EL (cell line): ENCODE results near the gene PLEKHA7.
"Not testable (repeated sequence)": the region's sequence is repeated elsewhere in the genome, so short reads cannot be mapped to it uniquely, and the experiment has no call there.

Experiments
- DNase-seq: peaks from one replicate; pipeline ENCODE4 v3.0.0-alpha.2; 2016

Gene PLEKHA7

GRCh38 chr11:17004486-17005148 is 9.6 kb downstream of the PLEKHA7 start:
- no peak for DNase-seq

- DNase-seq = no peak
Observed at GRCh38 chr11:17003426-17003825, 10.8 kb downstream of the PLEKHA7 start.

DNA sequence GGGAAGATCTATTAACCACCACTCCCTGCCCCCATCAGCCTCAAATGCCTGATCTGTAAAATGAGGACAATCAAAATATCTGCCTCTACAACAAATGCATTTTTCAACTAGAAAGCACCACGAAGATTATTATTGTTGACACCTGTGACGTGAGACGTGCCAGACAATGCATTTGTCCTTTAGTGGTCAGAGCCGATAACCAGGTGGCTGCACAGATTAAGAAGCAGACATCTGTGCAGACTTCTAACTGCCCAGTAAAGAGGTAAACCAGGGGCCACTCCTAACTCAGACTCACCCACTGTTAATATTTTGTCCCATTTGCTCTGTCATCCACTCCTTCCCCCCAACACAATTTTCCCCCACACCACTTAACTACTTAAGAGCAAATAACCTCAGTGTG is 11.7 kb downstream of the PLEKHA7 start:
- DNase-seq = no peak

GRCh38 chr11:17001806-17002205 is 12.4 kb downstream of the PLEKHA7 start:
- DNase-seq = no peak

GRCh38 chr11:17000987-17001386 is 13.2 kb downstream of the PLEKHA7 start:
- no peak for DNase-seq

- not testable (repeated sequence) for DNase-seq
Observed at GRCh38 chr11:17000253-17000652, 14.0 kb downstream of the PLEKHA7 start.

DNA sequence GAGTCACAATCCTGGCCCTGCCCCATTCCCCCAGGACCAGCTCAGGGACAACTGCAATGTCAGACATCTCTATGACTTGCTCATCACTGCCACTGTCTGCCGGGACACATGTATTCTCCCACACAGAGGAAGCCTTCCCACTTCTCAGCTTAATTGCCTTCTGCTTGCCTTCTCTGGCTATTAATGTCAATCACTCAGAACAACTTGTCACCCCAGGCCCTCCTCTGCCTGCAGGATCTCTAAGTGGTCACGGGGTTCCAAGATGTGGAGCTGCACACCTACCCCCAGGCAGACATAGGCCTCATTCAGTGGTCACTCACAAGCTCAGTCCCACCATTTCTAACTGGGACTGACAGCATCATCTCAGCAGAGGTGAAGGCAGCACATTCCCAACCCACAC is 15.1 kb downstream of the PLEKHA7 start:
- DNase-seq = no peak

DNA sequence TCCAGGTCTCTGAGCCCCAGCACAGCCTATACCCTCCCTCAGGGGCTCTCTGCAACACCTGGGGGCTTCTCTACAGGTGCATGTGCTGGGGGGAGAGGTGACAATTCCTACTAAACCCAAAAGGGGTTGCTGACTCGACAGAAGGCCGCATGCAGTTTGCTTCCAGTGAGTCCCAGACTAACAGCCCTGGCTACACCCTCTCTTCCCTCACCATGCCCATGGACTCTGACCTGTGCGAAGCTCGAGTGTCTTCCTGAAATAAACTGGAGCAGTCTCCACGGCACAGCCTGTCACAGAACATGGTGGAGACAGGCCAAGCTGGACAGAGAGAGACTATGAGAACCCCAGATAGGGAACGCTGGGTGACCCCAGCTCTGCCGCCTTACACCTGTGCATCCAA is 16.6 kb downstream of the PLEKHA7 start:
- no peak for DNase-seq

- DNase-seq = no peak
Observed at GRCh38 chr11:16993495-16993894, 20.7 kb downstream of the PLEKHA7 start.

DNA sequence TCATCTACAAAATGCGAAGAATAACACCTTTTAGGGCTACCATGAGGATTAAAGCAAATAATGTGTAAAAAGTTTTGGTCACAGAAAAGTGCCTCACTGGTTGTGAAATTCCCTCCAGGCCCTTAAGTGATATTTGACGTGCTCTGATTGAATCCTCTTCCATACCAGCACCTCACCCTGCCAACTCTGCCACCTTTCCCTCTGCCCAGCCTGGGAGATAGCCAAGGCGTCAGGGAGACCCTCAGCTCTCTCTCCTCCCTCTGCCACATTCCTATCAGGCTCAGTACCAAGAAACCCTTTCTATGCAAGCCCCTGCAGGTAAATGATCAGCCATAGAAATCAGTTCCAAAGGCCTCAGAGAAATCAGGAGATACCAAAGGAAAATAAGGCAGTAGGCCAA is 21.4 kb downstream of the PLEKHA7 start:
- DNase-seq = no peak

- no peak for DNase-seq
Observed at GRCh38 chr11:16989554-16989953, 24.7 kb downstream of the PLEKHA7 start.

DNA sequence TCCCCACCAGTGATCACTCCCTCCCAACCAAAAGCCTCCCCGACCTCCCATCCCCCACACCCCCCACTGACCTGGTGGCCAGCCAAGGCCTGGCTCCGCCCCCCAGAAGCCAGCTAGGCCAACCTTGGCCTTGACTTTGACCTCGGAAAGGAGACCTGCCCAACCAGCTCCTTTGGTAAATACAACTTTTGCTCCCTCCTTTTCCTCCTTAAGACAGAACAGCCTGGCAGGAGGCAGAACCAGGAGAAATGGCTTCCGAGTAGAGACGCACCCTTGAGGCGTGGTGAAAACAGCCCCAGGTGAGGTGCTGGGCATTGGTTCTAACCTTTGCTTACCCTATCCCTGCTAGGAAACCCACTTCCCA is 27.0 kb downstream of the PLEKHA7 start:
- no peak for DNase-seq

GRCh38 chr11:16986434-16987204 is 27.6 kb downstream of the PLEKHA7 start:
- DNase-seq = no peak

DNA sequence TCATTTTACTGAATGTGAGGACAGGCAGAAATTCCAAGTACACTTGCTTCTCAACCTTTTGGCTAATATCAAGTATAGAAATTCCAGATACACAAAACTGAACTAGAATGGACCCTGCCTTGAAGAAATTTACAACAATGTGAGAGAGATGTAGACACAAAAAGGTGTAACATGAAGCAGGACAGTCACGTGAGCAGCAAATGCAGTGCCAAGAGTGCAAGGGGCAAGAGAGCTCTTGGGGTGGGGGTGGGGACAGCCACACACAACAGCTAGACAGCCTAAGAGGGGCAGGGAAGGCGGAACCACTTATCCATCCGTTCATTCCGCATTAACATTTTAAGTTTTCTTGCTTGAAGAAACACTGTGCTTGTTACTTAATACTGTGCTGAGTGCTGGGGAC is 28.9 kb downstream of the PLEKHA7 start:
- DNase-seq = no peak

- no peak for DNase-seq
Observed at GRCh38 chr11:16984229-16984628, 30.0 kb downstream of the PLEKHA7 start.

GRCh38 chr11:16982809-16983208 is 31.4 kb downstream of the PLEKHA7 start:
- no peak for DNase-seq

DNA sequence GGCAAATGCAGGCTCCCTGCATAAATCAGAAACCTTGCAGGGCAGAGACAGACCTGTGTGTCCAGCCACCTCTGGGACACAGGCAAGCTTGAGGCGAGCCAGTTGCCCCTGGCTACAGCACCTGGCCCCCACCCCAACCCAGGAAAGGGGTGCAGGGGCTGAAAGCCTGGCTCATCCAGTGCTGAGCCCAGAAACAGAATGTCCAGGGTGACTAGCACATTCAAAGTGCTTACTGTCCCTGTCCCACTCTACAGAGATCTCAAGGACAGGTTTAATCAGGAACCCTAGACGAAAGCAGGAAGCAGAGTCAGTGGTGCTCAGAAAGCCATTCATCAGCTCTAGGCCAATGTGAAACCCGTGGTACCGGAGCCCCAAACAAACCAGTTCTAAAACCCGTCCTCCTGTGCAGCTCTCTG is 31.9 kb downstream of the PLEKHA7 start:
- DNase-seq = no peak

DNA sequence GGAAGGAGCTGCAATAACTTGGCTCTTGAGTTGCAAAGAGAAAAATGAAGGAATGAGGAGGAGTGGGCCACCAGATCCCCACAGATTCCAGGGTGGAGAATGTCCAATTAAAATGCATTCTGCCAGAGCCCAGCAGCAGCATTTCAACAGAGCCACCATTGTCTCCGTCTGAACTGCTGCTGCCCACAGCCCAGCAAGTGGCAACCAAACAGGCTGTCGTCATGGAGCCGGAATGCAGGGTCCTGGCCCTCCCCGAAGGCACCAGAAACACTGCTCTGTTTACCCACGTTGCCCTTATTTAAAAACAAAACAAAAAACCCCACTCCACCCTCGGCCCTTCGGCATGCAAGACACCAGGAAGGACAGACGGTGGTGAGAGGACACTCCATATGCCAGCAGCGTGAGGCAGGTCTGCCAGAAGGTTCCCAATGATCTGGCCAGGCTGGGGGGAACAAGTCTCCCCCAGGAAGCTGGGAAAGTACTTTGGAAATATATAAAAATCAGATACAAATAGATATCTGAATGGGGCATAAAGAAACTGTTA is 32.5 kb downstream of the PLEKHA7 start:
- DNase-seq = peak; percentile 53

DNA sequence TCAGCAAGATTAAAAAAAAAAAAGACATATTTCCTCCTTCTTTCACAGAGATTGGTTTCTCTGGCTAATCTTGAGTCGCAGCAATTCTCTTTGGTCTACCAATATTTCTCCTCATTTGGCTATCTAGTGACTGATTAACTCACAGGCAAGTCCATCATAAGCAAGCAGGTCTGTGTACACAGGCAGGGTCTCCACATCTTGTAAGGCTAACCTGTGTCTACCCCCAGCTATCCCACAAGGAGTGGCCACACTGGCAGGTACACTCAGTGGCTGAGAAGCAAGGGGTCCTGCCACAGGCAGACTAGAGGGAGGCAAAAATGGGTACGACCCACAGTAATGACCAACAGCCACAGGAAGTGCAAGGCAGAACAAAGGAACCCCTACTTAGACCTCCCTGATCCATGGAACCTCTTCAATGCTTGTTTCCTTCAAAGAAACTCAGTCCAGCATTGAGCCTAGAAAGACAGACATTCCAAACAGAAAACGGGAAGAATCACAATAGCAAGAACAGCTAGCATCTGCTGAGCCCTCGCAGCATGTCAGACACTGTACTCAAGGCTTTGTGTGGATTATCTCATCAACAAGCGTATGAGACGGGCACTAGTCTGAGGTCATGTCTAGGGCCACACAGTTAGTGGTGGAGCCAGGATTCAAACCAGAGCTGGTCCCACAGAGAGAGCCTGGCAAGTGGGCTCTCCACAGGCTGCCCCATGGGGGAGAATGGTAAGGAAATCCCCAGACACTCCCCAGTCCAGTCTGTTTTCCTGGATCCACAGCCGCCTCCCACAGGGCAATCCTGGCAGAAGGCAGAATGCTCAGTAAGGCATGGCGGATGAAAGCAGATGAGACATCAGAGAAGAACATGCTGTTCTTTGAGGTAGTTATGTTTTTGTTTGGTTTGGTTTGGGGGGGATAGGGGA is 34.3 kb downstream of the PLEKHA7 start:
- no peak for DNase-seq

DNA sequence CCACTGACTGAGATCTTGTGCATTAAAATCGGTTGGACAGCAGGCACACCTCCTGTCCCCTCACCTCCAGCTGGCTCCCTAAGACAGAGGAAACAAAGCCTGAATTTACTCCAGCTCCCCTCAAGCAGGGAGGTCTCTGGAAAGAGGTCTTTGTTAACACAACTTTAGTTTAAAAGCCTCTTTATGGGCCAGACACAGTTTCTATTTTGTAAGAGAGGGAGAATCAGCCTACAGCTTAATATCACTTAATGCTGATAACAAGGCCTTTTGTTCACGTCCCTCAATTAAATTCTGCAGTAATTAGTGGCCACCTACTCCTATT is 36.3 kb downstream of the PLEKHA7 start:
- DNase-seq = no peak

DNA sequence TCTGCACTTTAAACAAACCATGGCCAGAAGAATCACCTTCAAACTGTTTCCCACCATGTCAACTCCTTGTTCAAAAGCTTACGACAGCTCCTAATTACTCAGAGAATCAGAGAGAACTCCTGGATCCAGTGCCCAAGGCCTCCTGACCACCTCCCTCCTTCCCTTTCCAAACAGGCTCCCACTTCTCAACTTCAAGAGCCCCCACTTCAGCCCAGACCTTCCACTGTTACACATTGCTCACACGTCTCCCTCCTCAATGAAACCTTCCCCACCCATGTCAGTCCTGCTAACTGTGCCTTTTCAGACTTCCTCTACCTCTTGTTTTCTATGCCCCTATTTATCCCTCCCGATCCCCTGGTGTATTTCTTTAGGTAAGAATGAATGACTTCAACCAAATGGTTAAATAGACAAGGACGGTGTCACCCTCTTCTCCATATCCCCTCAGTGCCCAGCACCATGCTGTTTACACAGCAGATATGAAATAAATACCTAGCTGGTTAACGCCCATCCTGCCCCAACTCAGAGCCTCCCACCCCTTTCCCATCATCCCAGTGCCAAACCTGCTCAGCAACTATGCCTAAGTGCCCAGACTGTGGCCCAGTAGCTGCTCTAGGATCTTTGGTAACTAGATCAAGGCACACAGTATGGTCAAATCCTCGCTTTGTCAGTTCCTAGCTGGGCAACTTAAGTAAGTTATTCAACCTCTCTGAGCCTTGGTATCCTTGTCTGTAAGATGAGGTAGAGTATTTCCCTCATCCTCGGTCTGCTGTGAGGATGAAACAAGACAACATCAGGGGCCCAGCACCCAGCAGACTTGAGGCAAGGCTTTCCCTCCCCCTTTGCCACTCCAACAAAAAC is 36.8 kb downstream of the PLEKHA7 start:
- DNase-seq = no peak

DNA sequence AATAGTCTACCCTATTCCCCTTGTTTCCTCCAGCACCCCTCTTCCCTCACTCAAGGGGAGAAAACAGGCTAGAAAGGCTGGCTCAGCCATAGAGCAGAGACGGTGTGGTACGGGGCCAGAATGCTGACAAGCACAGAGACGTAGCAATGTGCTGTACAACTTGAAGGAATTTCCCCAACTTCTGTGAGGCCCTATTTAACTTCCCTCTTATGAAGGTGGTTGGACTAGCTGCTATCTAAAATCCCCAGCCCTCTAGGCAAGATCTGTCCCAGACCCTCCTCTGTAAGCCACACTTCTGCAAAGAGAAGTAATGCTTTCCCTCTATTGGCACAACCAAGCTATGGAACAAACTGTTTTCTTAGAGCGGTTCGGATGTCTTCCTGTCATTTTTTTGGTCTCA is 37.8 kb downstream of the PLEKHA7 start:
- no peak for DNase-seq

DNA sequence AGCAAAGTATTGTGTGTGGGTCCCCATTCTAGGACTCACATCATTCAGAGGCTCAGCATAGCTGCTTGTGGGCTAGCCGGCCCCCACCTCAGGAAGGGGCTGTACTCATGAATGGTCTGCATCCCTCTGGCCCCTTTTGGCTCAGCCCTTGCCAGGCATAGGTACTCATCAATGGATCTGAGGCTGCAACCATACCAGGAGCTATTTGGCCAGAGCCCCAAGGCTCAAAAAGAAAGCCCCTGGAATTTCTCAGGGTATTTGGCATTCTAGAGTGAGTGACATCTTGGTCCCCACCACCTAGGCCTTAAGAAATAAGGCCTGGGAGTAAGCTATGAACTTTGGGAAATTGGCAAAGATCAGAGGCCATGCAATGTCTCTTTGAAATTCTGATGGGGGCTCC is 38.3 kb downstream of the PLEKHA7 start:
- DNase-seq = no peak
